ENCODE results near the gene HDAC10. TPM values are rescaled to one million over a fixed set of nuclear protein-coding genes. Genes with fewer than 3 reads are reported as not detected.

HDAC10 gene
- total and polyA plus RNA-seq, 7 donors = 7.2 to 47.4 (median 12.5) TPM

- peaks cover 76 to 95% (median 87%) of the 10 kb centered on the region in 4 donors for H3K36me3 ChIP-seq
- TF ChIP-seq POLR2AphosphoS5 (IDR thresholded peaks at IDR 0.05) = no peak
- no peak for TF ChIP-seq POLR2A (IDR thresholded peaks at IDR 0.05)
- no peak for TF ChIP-seq EP300 (IDR thresholded peaks at IDR 0.05)
- TF ChIP-seq, protein P1, sequence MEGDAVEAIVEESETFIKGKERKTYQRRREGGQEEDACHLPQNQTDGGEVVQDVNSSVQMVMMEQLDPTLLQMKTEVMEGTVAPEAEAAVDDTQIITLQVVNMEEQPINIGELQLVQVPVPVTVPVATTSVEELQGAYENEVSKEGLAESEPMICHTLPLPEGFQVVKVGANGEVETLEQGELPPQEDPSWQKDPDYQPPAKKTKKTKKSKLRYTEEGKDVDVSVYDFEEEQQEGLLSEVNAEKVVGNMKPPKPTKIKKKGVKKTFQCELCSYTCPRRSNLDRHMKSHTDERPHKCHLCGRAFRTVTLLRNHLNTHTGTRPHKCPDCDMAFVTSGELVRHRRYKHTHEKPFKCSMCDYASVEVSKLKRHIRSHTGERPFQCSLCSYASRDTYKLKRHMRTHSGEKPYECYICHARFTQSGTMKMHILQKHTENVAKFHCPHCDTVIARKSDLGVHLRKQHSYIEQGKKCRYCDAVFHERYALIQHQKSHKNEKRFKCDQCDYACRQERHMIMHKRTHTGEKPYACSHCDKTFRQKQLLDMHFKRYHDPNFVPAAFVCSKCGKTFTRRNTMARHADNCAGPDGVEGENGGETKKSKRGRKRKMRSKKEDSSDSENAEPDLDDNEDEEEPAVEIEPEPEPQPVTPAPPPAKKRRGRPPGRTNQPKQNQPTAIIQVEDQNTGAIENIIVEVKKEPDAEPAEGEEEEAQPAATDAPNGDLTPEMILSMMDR (IDR thresholded peaks at IDR 0.05) = no peak
- DNase-seq = no peak
- H3K9me3 ChIP-seq = no peaks in the 10 kb centered on the region
- WGBS, 2 donors = 81 to 88% methylated on average over 25 of the region's 25 CpGs
- peaks cover 0 to 15% (median 9%) of the 10 kb centered on the region in 4 donors for H3K4me1 ChIP-seq
- no peaks in the 10 kb centered on the region for H3K27me3 ChIP-seq
- peak overlapping the region in 3 of 4 donors; percentile 11 to 59 (median 37) for H3K27ac ChIP-seq
- intact Hi-C loops (cut with DNase I) = no loop called here
- H3K4me3 ChIP-seq = no peak overlapping the region
Measured at GRCh38 chr22:50281957-50282356, 30.9 kb upstream of the HDAC10 start.

DNA sequence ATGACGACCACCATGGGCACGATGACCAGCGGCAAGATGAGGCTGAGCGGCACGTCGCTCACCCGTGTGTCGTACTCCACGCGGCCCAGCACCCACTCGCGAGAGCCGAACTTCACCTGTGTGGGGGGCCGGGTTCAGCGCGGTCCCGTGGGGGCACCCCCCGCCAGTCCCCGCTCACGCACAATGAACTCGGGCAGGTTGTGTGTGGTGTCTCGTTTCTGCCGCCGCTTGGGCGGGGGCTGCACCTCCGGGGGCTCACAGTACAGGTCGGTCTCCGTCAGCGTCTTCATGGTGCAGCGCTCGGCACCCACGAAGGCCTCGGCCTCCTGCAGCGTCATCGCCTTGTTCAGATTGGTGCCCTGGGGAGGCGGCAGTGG lies 30.3 kb upstream of the HDAC10 start:
- WGBS, 2 donors = 94 to 97% methylated on average over 36 of the region's 36 CpGs
- no peak overlapping the region for H3K27ac ChIP-seq
- H3K36me3 ChIP-seq = peaks cover 70 to 95% (median 84%) of the 10 kb centered on the region in 4 donors
- intact Hi-C loops (cut with DNase I) = no loop called here
- no peaks in the 10 kb centered on the region for H3K27me3 ChIP-seq
- H3K4me1 ChIP-seq = peaks cover 0 to 20% (median 10%) of the 10 kb centered on the region in 4 donors
- DNase-seq = no peak
- TF ChIP-seq POLR2A (IDR thresholded peaks at IDR 0.05) (no peak), POLR2AphosphoS5 (IDR thresholded peaks at IDR 0.05) (no peak), EP300 (IDR thresholded peaks at IDR 0.05) (no peak)
- TF ChIP-seq, protein P1 (IDR thresholded peaks at IDR 0.05) = no peak
- no peak overlapping the region for H3K4me3 ChIP-seq
- no peaks in the 10 kb centered on the region for H3K9me3 ChIP-seq

DNA sequence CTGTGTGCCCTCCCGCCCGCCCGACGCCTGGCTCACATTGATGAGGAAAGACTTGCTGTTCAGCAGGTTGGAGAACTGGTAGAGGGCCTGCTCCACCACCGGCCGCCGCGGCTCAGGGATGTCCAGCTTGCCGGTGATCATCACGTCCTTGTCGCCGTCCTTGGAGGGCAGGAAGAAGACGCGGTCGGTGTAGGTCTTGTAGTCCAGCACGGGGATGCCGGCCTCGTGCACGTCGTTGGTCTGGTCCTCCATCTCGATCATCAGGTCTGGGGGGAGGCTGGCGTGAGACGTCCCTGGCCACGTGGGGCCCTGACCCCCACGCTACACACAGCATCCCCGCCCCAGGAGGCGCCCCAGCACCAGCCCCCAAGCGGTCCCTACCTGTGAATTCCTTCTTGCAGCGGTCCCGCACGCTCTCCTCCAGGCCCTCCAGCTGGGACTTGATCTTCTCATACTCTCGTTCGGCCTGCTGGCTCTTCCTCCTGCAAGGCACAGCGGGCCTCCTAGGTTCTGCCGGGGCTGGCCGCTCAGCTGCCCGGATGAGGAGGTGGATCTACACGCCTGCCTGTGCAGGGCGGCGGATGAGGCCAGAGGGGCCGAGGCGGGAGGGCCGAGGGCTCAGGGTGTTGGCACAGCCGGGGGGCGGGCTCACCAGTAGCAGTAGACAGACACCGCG lies 29.8 kb upstream of the HDAC10 start:
- Histone ChIP-seq H3K27me3 (no peaks in the 10 kb centered on the region), H3K4me1 (peaks cover 0 to 21% (median 12%) of the 10 kb centered on the region in 4 donors), H3K27ac (no peak overlapping the region), H3K4me3 (no peak overlapping the region), H3K9me3 (no peaks in the 10 kb centered on the region), H3K36me3 (peaks cover 65 to 94% (median 81%) of the 10 kb centered on the region in 4 donors)
- 95 to 97% methylated on average over 47 of the region's 47 CpGs for WGBS, 2 donors
- intact Hi-C loops (cut with DNase I) = no loop called here
- no peak for TF ChIP-seq POLR2A (IDR thresholded peaks at IDR 0.05)
- no peak for TF ChIP-seq EP300 (IDR thresholded peaks at IDR 0.05)
- TF ChIP-seq, protein P1 (IDR thresholded peaks at IDR 0.05) = no peak
- no peak for TF ChIP-seq POLR2AphosphoS5 (IDR thresholded peaks at IDR 0.05)
- no peak for DNase-seq

- intact Hi-C loops (cut with DNase I) = no loop called here
- 89 to 93% methylated on average over 38 of the region's 38 CpGs for WGBS, 2 donors
- H3K36me3 ChIP-seq = peaks cover 62 to 97% (median 84%) of the 10 kb centered on the region in 4 donors
- TF ChIP-seq EP300 (IDR thresholded peaks at IDR 0.05) = no peak
- no peak for TF ChIP-seq POLR2A (IDR thresholded peaks at IDR 0.05)
- TF ChIP-seq POLR2AphosphoS5 (IDR thresholded peaks at IDR 0.05) = no peak
- TF ChIP-seq, protein P1 (IDR thresholded peaks at IDR 0.05) = no peak
- DNase-seq = no peak
- no peak overlapping the region for H3K4me3 ChIP-seq
- no peaks in the 10 kb centered on the region for H3K27me3 ChIP-seq
- H3K27ac ChIP-seq = no peak overlapping the region
- no peaks in the 10 kb centered on the region for H3K9me3 ChIP-seq
- H3K4me1 ChIP-seq = peaks cover 0 to 21% (median 12%) of the 10 kb centered on the region in 4 donors
Measured at GRCh38 chr22:50280022-50280707, 29.1 kb upstream of the HDAC10 start.
